Stimulated activated CD4-positive, alpha-beta T cell treated with anti-CD3 and anti-CD28 coated beads, Interleukin-15, amount 100 ng/mL, for 48 hours (primary cell): ENCODE measurements around the gene FNDC8.
"Not testable (repeated sequence)": the region's sequence is repeated elsewhere in the genome, so short reads cannot be mapped to it uniquely, and the experiment has no call there.

ENCODE experiments used
- DNase-seq, 2 donors: peaks; one replicate each; pipeline ENCODE4 v3.0.0-alpha.2; 2020; ENCODE audit warnings: low read depth in 2 of 2

The FNDC8 gene

GRCh38 chr17:35169835-35170363 is 48.5 kb downstream of the FNDC8 start:
- no peak for DNase-seq

GRCh38 chr17:35170968-35171771 is 49.8 kb downstream of the FNDC8 start:
- DNase-seq: no peak

- no peak for DNase-seq
Measured at GRCh38 chr17:35171834-35172233, 50.4 kb downstream of the FNDC8 start.

GRCh38 chr17:35172321-35172720 is 50.9 kb downstream of the FNDC8 start:
- DNase-seq: not testable (repeated sequence)

GRCh38 chr17:35174835-35175334 is 53.5 kb downstream of the FNDC8 start:
- no peak for DNase-seq

- no peak for DNase-seq
Measured at GRCh38 chr17:35175638-35176415, 54.4 kb downstream of the FNDC8 start.

GRCh38 chr17:35176897-35177296 is 55.5 kb downstream of the FNDC8 start:
- DNase-seq: no peak

- DNase-seq: not testable (repeated sequence)
Measured at GRCh38 chr17:35179379-35179778, 58.0 kb downstream of the FNDC8 start.
